Airway epithelial cell (primary cell): ENCODE data around the gene PRAMEF12. TPM values are rescaled to one million over a fixed set of nuclear protein-coding genes. Genes with fewer than 3 reads are reported as not detected.

Source experiments
- total RNA-seq: library from RNA; depleted of rRNA; stranded (reverse); fragments of >200 nt; gene quantifications from 2 replicates; pipeline ENCODE4 v1.2.3, GENCODE V29; 2015

The PRAMEF12 gene
- total RNA-seq, result not detected in 2 replicates

GRCh38 chr1:12773438-12773837 is at the start of gene PRAMEF12:
Gene PRAMEF12 (plus strand): TSS chr1:12773738. CDS start chr1:12774868, 1,130 bp downstream.

GRCh38 chr1:12745992-12746323 is 27.6 kb upstream of the PRAMEF12 start, which contains the start of gene CFAP107:
Gene CFAP107 (plus strand): TSS chr1:12746200. CDS start chr1:12746431, 231 bp downstream.

GRCh38 chr1:12791097-12791496 is 17.6 kb downstream of the PRAMEF12 start, which contains the start of gene PRAMEF1:
Gene PRAMEF1 (plus strand): TSS chr1:12791397. CDS start chr1:12793228, 1,831 bp downstream.

Other genes starting within 250 kb of the PRAMEF12 start
- 18.2 and 27.4 TPM in 2 replicates for gene DHRS3, start 155.5 kb upstream of the PRAMEF12 start, total RNA-seq
- gene AADACL4, start 129.7 kb upstream of the PRAMEF12 start, total RNA-seq, result not detected in 2 replicates
- not detected in 2 replicates for gene AADACL3, start 57.6 kb upstream of the PRAMEF12 start, total RNA-seq
- not detected in 2 replicates for gene CFAP107, start 27.5 kb upstream of the PRAMEF12 start, total RNA-seq
- not detected in 2 replicates for gene PRAMEF1, start 17.7 kb downstream of the PRAMEF12 start, total RNA-seq
- not detected in 2 replicates for gene PRAMEF11, start 57.7 kb downstream of the PRAMEF12 start, total RNA-seq
- gene HNRNPCL1, start 75.0 kb downstream of the PRAMEF12 start, total RNA-seq, result not detected in 2 replicates
- gene PRAMEF2, start 83.3 kb downstream of the PRAMEF12 start, total RNA-seq, result not detected in 2 replicates
- gene PRAMEF4, start 112.5 kb downstream of the PRAMEF12 start, total RNA-seq, result not detected in 2 replicates
- gene PRAMEF10, start 124.5 kb downstream of the PRAMEF12 start, total RNA-seq, result not detected in 2 replicates
- not detected in 2 replicates for gene PRAMEF7, start 142.9 kb downstream of the PRAMEF12 start, total RNA-seq
- gene PRAMEF6, start 173.8 kb downstream of the PRAMEF12 start, total RNA-seq, result not detected in 2 replicates